Esophagus mucosa (tissue), 1 donor: ENCODE data around the gene RGMA. TPM values are rescaled to one million over a fixed set of nuclear protein-coding genes. Genes with fewer than 3 reads are reported as not detected.
"Not testable (repeated sequence)": the region's sequence is repeated elsewhere in the genome, so short reads cannot be mapped to it uniquely, and the experiment has no call there.

ENCODE experiments used
- ATAC-seq: fragments of 200-7000 bp; cut with Tn5 transposase; one replicate; pipeline ENCODE4 v1.9.1; 2020
- total RNA-seq: library from RNA; stranded (reverse); gene quantifications from one replicate; pipeline ENCODE4 v1.2.4, GENCODE V29; 2023
- donor health status: DM: yes; HTN: yes; CAD: no.

RGMA gene
- total RNA-seq, 1 donor from 2014 or later = 40.5 TPM

DNA sequence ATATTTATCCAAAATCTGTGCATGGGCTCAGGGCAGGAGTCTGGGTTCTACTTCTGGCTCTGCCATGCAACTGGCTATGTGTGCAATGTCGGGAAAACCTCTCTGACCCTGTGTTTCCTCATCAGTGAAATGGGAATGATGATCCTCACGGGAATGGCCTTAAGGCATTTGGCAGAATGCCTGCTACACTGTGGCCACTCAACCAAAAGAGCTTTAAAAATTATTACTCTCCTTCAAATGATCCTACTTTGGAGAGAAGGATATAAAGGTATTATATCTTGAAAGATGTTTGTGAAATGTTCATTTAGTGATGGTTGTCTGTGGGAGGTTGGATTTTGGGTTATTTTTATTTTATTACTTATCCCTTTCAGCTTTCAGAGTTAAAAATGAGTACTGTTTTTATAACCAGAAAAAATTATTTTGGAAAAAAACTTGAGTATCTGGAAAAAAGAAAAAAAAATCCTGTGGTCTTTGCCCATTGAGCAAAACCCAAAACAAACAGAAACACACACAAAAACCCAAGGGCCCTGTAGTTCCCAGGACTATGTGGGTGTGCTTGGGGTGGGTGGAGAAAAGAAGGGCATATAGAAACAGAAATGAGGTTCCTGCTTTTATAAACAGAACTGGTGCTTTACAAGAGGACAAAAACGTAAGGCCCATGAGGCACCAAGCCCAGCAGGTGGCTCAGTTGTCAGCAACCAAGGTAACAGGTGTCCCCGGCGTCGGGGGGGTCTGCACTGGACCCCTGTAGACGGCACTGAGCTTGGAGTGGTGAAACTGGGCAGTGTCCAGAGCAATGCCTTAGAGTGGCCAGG lies 22.0 kb downstream of the RGMA start:
- ATAC-seq = no peak

DNA sequence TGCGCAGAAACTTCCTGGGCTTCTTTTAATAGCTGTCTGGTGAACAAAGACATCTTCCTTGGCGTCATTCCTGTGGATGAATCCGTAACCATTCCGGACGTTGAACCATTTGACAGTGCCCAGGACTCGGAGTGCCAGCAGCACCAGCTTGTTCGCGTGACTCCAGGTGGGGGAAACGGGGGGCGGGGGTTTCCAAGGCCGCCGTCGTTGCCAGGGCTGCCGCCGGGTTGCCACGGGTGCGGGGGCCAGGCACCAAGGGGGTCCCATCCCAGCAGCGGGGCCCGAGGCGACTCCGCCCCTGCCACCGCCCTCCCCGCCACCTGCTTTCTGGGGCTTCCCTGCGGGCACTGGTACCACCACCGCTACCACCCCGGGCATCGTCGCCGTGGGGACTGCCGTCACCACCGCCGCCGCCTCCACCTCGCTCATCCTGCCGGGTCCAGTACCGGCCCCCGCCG lies 22.8 kb downstream of the RGMA start:
- no peak for ATAC-seq

DNA sequence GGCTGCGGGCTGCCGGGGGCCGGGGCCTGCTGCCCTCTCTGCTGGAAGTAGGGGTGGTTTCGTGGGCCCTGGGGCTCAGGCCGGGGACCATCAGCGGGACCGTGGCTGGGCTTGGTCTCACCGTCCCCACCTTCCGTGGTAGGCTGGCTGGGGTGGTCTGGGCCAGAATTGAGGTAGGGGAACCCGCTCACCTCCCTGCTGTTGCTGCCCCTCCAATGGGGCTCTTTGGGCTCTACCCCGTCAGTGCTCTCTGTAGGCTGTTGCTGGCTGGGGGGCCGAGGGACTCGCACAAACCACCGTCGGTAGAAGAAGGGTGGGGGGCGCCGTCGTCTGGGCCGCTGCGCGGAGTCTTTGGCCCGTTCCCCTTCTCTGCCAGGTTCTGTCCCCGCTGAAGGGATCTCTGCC lies 23.4 kb downstream of the RGMA start:
- ATAC-seq = no peak

DNA sequence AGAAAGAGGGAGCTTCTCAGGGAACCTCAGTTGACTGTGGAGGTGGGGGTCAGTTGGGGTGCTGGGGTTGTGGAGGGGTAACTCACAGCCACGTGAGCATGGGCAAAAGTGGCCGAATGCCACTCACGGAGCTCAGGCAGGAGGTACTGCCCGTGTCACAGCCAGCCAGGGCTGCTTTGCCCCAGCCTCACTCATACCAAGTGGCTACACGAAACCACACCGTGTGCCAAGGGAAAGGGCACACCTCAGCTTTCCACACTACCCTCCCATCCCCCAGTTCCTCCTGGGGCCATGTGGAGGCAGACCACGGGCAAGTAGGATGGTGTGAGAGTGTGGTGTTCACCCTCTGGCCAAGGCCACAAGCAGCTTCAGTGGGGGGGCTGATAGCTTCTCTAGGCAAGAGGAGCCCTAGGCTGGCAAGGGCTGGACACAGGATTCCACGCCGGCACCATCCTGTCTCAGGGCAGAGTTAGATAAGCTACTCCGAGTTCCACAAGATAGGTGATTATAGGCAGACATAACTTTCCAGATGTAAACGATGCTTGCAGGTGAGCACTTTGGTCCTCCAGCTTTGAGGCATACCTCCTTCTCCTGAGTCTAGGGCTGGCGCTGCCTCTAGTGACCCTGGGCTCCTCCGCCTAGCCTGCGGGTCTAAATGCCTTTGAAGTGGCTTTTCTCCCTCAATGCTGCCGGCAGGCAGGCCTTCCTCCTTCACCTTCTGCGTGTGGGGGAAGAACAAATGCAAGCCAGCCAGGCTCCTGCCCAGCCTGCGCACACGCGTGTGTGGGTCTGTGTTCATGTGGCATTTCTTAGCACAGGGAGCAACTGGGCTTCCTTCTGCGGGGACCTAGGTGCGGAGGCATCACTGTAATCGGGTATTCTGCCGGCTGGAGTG lies 25.0 kb downstream of the RGMA start:
- peak; percentile 72 for ATAC-seq

DNA sequence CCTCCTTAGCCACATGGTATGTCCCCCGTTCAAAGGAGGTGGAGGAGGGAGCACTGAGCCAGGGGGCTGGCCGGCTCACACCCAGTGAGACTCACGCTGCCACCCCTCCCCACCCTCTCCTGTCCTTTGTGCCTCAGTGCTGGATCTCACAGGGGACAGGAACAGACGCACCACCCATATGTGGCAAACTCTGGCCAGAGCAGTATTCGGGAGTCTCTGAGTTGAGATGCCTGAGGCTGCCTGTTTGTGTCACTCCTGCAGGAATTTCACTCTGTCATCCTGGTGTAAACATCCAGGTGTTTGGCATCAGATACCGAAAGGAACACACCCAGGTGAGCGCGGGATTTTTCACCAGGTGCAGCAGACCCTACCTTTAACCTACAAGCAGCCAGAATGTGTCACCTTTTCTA lies 25.7 kb downstream of the RGMA start:
- peak; percentile 78 for ATAC-seq

DNA sequence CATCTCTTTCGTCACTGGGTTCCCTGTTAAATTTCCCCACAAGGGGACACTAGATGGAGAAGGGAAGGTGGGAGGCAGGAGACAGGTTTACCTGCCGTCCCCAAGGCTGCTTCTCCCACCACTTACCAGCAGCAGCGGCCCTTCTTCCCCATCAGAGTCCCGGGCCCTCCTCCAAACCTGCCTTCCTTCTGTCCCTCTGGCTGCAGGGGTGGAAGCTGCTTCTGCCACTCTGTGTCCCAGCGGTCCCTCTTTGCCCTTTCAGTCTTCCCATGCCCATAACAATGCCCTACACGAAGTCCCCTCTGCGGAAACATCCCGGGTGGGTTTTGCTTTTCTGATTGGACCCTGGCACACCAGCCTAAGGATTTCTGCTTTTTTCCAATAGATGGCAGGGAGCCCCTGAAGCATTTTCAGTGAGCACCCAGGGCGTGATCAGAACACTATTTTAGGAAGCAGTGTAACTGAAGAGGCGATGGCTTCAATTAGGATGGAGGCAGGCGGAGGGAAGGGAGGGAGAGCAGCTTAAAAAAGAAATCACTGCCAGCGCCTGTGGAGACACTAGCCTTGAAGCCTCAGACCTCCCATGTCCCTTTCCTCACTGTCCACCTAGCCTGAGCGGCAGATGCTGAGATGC lies 26.3 kb downstream of the RGMA start:
- not testable (repeated sequence) for ATAC-seq

DNA sequence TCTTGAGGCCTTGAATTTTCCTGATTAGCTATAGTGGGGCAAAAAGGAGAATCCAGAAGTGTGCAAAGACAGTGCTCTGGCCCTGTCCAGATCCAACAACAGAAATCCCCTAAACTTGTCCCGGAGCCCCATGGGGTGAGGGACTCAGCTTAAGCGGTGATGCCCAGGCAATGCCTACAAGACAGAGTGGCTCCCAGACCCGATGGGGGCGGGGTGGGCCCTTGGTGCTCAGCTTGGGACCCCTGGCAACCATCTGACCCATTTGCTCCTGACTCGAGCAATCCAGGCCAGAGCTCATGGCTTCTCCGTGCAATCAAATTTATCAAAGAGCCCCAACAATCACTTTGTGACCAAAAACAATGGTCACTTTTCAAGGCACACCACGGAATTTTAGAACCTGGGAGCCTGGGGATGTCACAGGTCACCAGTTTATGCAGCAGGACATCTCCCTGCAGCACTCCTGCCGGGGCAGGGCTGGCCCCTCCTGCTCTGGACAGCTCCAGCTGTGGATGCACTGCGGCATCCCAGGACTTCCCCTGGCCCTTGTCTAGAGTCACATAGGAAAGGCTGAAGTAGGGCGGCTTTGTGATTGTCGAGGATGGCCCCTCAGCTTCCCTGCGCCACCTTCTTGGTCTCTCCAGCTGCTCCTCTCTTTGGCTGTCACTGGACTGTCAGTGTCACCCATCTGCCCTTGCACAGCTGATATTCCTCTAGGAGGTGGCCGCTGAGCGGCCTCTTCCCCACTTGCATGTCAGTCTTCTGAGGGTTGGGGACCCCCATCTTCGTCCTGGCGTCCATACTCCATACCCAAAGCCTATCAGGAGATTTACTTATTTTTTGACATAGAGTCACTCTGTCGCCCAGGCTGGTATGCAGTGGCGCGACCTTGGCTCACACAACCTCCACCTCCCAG lies 28.4 kb downstream of the RGMA start:
- no peak for ATAC-seq

DNA sequence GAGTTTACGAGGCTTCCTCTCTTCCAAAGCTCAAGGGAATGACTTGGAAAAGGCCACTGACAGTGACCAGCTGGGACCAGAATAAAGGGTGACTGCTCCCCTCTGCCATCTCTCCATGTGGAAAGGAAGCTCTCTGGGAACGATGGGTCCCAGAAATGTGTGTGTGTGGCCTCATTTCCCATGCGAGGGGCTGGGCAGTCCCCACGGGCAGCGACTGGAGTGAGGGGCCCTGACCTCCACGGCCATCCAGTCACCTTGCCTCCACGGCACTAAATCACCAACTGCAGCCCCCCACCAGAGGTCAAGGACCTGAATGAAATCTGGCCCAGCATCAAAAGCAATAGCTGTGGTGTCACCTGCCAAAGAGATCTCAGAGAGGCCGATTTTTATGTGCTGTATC lies 29.6 kb downstream of the RGMA start:
- no peak for ATAC-seq

DNA sequence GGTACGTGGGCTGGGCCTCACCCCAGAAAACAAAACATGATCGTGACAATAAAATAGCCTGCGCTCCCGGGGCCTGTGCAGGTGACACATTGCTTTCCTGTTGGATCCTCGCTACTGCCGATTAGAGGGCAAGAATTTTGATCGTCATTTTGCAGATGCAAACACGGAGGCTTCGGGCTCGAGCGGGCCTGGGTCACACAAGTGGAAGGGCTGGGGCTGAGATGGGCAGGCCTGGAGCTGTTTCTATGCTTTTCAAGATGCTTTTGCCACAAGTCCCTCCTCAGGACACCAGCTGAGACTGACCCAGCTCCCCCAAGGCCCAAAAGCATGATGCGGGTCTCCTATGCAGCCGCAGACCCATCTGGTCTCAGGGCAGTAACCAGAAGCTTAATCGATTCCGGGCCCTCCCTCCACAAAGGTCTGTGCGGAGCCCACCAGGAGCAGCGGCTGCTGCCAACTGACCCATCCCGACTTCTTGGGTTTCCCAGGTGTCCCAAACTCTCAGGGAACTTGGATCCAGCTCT lies 30.0 kb downstream of the RGMA start:
- ATAC-seq = no peak

DNA sequence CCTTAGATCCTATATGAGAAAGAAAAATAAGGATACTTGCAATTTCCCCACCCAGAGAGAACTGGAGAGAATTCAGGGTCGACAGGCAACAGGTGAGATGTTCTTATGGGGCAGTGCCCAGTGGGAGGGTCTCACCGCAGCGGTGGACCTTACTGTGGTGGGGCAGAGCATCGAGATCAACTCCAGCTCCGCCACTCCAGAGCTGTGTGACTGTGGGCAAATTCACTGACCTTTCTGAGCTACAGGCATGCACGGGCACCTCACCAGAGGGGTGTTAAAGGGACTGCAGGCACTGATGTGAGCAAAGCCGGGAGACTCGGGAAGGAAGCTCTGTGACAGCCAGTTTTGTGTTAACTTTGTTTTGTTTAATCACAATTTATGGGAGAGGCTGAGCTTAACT lies 30.9 kb downstream of the RGMA start:
- no peak for ATAC-seq

DNA sequence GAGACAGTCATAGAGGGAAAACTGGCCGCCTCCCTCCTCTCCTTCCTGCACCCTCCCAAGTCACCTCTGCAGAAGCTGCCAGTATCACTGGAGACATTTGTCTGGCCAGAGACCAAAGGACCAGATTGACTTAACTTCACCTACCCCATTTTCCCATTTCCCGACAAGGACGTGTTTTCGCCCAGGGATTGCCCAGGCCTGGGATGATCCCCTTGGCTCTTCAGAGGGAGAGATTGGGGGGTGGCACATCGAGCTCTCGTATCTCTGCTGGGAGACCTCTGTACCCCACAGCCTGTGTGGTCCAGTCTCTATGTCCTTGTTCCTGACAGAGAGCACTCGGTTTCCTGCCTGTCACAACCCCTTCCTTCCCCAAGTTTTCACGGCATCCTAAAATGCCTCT lies 31.4 kb downstream of the RGMA start:
- no peak for ATAC-seq

DNA sequence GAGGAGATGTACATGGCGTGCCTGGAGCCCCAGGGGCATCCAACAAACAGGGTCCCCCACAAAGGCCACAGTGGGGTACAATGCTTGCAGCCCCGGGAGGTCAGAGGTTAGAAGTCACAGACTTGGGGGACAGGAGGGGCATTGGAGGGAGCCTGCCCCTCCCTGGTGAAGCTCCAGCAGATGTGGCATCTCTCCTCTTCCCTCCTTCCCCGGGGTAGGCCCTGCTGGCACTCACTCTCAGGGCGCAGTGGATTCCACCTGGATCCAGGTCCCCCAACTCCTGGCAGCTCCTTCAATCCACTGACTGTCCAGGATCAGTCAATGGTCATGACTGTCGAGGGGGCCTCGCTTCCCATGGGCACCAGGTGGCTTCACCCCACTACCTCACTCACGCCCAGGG lies 32.2 kb downstream of the RGMA start:
- ATAC-seq = no peak

DNA sequence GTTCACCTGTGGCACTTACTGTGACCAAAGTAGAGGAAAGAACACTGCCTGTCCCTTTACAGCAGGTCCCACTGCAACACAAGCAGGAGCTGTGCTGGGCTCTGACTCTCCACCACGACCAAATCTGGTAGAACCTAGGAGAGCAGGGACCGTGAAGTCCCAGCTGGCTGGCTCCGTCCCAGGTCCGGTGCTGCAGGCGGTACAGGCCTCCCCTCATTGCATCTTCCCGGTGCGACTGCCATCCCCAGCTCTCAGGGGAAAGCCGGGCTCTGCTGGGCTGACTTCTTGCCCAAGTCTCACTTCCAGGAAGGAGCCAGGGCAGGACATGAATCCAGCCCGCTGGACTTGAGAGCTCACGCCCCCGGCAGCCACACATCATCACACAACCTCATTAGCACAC lies 33.8 kb downstream of the RGMA start:
- no peak for ATAC-seq

DNA sequence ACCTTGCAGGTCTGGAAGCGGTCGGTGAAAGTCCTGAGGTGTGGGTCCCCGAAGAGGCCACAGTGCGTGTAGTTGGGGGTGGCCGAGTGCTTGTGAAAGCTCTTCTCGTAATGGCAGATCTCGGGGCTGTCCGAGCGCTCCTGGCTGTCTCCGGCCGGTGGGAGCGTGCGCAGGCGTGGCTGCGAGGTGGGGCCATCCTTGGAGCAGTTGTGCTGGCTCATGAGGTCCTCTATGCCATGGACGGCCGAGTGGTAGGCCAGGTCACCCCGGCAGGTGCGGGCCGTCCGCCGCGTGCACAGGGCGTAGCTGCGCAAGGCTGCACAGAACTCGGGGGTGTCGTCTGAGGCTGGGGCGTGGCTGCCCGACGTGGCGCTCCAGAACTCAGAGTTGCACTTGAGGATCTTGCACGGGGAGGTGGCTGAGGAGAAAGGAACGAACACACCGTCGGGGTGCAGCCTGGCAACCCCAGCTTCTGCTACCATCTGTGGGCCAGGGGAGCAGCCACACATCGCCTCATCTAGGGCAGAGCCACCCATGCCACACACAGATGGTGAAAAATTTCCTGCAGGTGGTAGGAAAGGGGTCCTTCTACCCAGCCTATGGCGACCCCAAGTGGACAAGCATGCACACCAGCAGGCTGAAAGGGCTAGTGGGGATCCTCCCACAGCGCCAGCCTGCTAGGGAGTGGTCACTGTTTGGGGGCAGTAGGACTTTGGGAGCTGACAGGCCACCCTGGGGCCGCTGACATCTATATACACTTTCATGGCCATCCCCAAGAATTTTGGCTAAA lies 36.7 kb downstream of the RGMA start:
- no peak for ATAC-seq

DNA sequence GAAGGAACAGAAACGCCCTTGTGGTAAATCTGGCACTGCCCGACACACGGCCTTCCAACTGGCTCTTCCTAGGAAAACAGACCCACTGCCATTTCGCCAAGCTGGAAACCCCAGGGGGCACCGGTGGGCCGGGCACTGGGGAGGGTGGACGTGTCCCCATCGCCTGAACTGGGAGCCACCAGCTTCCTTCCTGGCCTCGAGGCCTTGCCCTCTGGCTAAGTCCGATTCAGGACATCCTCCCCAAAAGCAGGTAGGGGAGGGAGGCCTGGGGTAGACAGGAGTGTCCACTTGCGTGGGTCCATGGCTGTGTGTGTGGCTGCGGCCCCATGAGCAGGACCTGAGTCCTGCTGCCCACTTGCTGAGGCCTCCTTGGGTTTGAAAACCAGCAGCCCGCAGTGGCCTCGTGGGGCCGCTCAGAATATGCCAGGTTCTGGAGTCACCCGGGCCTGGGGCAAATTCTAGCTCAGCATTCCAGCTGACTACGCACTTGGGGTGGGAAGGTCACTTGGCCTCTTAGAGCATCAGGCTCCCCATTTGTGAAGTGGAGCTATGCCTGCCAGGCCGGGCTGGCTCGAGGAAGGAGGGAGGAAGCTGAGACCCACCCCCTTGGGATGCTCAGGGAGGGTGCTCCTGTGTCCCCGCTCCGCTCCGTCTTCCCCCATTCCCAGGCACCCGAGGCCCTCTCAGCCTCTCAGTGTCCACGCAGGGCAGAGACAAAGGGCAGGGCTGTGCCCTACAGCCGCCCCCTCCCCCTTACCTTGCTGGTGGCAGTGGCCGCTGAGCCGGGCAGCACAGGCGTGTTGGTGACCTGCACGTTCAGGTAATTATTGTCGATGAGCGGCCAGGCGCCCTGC lies 37.5 kb downstream of the RGMA start:
- no peak for ATAC-seq

DNA sequence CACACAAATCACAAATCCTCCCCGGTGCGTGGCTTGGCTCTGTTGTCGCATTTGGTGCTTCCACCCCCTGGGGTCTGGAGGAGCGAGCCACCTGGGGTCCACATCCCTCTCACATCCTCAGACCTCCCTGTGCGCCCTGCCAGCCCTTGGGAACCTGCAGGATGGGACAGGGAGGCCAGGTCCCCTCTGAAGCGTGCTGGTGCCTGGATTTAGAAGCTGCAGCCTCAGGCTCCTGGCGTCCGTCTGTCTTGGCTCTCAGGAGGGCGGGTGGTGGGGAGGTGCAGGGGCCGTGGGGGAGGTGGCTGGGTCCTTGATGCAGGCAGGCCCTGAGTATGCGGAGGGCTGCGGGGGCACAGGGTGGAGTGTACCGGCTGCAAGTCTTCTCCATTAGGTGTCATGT lies 38.4 kb downstream of the RGMA start:
- no peak for ATAC-seq

DNA sequence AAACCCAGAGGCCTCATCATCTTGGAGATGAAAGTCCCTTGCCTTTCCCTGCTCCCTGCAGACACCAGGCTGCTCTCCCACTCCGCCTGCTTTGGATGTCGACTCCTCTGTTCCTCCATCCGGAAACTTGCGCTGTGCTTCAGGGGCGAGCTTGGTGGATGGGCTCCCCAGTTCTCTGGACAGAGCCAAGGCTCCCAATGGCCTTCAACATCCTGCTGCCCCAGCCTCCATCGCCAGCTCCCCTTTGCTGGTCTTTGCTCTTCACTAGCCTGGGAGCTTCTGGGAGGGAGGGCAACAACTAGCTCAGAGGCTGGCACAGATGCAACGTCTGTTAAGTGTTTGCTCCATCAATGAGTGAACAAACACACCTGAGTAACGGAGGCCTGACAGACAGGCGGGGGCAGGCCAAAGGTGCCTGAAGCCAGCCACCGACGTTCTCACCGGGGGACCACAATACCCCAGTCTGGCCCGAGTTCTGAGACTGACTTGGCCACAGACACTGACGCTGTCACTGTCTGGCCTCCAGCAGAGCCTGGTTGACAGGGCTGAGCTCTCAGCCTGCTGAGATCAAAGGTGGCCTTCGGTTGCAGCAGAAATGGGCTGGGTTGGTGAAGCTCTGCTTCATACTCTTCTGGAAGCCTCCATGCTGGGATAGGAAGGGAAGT lies 39.0 kb downstream of the RGMA start:
- ATAC-seq = no peak

DNA sequence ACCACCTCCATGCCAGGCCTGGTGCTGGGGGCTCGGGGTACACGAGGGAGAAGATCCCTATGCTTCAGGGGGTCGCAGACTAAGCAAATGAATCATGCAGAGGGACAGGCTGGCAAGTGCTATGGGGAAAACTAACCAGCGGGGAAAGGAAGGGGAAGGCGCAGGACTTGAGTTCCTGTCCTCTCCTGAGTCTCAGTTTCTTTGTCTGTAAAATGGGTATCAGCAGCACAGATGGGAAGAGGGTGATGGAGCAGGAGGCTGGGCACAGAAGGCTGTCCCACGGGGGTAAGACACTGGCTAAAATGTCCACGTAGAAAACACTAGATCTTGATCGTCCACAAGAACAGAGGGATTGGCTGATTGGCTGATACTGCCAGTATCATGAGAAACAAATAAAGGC lies 39.8 kb downstream of the RGMA start:
- ATAC-seq = no peak

DNA sequence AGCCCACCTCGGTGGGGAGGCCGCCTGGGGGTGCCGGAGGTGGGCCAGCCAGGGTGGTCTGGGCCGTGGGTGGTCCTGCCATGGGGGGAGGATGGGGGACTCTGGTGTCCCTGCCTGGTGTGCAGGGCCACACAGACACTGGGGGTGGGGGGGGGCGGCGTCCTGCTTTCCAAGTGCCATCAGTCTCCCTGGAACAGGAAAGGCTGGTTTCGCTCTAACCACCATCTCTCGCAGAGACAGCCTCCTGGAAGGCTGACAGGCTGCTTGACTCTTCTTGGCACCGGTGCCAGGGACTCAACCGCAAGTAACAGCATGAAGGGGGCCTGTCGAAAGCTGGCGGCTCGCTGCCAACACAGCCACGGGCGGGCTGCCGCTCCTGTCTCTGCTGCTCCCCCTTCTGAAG lies 40.3 kb downstream of the RGMA start:
- peak; percentile 74 for ATAC-seq

DNA sequence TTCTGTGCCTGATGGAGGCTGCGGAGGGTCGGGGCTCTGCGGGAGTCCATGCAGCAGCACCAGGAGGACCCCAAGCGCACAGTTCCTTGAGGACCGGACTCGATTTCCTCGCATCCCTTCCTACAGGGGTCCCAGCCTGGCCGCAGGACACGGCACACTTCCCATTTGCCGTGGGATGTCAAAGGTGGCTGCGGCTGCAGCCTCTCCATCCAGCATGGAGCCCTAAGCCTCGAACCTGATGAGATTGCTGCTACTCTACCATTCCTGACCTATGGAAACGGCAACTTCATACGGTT lies 40.6 kb downstream of the RGMA start:
- ATAC-seq = no peak
